HG03575 (cell line): ENCODE results near the gene MPP3.

ENCODE experiments used
- ATAC-seq: cut with Tn5 transposase; IDR thresholded peaks from one replicate; pipeline ENCODE4 v1.9.1; 2021; ENCODE audit not compliant: unreplicated experiment, insufficient number of reproducible peaks, low FRiP score; ENCODE audit errors: extremely low read depth

The MPP3 gene

DNA sequence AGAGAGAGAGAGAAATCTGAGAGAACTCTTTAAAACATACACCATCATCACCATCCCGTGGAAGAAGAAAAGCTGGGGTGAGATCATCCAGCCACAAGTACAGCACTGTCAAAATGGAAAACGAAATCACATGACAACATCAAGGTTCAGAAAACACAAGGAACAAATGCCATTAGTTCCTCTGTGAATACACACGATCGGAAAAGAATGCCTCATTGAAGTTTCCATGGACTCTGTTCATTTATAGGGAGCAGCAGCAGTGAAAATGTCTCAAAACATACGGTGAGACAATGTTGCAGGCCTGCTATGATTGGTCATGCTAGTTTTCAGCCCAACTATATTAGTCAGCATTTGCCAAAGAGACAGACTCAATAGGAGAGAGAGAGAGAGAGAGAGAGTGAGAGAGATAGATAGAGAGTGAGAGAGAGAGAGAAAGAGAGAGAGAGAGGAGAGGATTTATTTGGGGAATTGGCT is 48.3 kb downstream of the MPP3 start:
- ATAC-seq, result no peak

DNA sequence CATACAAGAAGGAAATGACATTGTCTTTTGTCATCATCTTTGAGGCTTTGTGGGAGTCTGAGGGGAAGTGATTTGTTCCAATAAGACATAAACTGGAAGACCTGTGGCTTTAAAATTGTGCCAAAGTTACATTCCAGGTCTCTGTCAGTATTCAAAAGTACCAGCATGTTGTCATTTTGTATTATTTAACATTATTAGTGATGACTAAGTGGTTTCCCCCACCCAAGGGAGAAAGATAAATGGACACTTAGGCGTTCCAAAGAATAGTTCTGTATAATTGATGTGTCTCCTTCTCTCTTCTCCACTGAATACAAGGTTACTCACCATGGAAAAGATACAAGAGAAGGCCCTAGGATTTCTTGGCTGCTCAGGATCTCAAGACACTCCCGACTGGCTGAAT is 48.9 kb downstream of the MPP3 start:
- no peak for ATAC-seq

DNA sequence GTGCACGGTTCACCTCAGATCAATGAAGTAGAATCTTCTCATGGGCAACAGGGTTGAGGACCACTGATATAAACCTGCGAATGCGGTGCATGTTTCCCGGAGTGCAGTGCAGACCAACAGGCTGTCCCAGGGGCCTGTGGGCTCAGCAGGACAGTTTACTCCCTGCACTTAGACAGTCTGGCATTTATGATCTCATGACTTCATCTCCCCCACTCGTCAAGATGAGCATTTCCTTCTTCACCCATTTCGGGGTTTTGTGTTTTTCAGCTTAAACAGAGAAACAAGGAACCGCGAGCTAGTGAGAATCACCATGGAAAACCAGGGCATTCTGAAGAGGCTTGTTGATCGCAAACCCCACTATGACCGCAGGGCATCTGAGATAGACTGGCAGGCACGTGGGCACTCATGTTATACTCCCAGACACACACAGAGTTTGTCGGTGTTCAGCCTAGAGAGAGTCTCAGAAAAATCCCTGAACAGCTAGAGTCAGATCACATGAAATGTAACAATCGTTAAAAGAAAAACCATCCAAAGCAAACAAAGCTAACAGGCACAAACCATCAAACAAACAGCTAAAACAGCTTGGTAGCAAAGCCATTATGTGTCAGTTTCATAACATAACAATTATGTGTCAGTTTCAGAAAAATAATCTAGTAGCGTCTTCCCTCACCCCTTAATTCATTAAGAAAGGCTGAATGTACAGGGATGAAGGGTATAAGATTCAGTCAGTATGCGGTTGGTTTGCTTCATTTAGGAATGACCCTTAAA is 49.8 kb downstream of the MPP3 start:
- ATAC-seq, result no peak

DNA sequence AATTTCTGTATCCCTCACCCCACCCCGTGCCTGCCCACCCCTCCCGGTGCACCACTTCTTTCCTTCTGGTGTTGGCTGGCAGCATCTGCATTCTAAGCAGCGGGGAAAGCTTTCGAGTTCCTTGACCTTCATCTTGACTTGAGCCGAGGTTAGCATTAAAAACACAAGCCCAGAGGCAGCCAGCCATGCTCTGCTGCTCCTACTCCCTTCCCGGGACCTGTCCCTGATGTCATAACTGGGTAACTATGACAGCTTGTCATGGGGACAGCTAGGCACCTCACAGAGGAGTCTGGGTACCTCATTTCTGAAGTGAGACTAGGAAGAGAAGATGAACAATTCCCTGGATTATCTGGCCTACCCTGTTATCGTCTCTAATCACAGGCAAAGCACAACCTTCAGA is 52.8 kb downstream of the MPP3 start, which contains the start of gene CFAP97D1:
CFAP97D1 (plus strand) TSS at position 301 of the 400 bp plus-strand sequence; CDS start at position 329, 28 bp downstream.
- no peak for ATAC-seq

DNA sequence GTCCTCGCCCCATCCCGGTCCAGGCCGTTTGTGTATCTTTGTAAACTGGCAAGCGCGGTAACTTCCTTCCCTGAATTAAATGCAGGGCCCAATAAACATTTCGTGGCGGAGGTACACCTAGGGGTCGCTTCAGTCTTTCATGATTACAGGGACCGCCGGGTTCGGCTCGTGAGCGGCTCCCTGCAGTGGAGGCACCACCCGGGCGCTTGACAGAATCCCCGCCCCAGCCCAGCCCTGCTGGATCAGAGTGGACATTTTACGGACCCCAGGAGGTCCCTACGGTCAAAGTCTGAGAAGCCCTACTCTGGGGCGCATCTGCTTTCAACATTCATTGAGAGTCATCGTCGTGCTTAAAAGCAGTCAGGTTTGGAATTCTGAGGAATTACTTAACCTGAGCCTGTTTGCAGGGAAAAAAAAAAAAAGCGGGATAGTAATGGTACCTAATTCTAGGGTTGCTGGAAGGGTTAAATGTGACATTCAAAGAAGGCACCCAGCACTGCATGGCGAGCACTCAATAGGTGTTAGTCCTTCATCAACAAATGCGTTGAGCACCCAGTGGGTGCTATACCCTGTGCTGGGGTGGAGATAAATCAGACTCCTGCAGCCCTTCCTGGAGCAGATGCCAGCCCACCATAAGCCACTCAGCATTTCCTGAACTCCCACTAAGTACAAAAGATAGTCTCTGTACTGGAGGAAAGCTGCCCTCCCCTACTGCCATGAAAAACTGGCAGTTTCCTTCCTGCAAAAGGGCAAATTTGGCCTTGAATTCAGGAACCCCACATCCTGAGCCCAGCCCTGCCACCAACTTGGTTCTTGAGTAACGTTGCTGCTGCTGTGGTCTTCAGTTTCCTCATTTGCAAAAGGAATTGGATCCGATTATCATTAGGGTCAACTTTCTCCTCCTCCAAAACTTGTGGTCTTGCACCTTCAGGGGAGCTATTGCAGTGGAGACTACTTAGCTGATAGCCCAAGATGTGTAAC is 53.5 kb downstream of the MPP3 start:
- no peak for ATAC-seq

DNA sequence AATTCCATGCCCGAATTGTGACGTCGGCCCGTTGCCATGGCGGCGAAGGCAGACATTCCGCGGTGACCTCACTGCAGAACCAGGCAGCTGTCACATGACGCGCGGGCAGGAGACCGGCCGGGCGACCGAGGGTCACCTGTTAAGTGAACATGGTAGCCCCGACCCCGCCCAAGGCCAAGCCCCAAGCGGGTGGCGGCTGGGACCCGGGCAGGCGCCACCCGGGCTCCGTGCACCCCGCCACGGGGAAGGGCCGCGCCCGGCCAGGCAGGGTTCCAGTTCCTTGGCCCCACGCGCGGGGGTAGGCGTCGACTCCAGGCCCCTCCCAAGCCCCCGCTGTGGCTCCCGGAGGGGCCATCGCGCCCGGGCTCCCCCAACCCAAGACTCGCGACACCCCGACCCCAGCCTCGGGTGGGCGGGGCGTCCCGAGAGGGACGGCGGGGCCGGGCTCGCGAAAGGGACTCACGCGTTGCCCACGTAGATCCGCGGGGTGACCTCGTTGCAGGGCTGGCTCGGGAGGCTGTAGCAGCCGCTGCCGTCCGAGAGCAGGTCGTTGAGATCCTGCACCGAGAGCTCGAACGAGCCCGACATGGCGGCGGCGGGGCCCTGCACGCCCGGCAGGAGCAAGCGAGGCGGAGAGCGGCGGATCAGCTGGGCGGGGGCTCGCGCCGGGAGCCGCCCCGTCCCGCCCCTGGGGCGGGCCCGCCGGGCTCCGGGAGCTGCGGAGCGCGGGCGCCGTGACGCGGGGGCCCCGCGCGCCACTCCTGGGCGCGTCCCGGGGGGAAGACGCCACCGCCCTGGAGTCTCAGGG is 54.4 kb downstream of the MPP3 start, which contains the start of gene DUSP3:
DUSP3 (minus strand) TSS at position 641 of the 808 bp plus-strand sequence; CDS start at position 588, 53 bp downstream.
- ATAC-seq, result no peak

DNA sequence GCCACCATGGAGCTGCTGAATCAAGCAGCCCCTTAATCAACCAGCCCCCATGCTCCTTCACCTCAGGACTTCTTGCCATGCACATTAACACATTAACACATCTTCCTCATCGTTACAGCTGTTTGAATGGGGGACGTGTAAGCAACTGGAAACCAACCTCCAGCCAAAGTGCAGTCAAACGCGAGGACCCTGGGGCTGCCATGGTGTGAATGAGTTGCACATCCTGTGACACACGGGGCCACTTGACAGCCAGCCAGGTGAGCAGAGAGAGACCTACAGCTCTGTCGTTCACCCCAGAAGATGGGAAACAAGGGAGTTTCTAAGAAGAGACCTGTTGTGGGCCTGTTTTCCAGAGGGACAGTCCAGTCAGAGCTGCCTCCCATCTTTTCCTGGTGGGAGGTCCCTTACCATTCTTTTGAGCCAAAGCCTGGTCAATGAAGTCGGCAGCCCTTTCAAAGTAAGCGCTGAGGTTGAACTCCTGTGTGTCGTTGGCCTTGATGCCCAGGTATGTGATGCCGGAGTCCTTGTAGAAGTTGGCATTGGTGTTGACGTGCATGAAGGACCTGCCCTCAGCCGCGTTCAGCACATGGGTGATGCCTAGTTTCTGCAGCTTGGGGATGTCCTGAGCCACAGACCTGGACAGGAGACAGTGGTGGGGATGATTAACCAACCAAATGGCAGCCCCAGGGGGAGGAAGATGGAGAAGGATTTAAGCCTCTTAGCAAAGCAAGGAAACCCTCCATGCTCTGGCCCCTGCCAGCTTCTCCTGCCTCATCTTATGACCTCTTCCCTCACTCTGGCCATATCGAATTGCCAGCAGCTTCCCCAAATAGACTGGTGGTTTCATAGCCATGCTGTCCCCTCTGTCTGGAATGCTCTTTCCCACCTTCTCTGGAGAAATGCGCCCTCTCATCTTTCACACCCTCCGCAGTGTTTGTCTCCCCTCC is 58.4 kb downstream of the MPP3 start:
- ATAC-seq, result no peak

DNA sequence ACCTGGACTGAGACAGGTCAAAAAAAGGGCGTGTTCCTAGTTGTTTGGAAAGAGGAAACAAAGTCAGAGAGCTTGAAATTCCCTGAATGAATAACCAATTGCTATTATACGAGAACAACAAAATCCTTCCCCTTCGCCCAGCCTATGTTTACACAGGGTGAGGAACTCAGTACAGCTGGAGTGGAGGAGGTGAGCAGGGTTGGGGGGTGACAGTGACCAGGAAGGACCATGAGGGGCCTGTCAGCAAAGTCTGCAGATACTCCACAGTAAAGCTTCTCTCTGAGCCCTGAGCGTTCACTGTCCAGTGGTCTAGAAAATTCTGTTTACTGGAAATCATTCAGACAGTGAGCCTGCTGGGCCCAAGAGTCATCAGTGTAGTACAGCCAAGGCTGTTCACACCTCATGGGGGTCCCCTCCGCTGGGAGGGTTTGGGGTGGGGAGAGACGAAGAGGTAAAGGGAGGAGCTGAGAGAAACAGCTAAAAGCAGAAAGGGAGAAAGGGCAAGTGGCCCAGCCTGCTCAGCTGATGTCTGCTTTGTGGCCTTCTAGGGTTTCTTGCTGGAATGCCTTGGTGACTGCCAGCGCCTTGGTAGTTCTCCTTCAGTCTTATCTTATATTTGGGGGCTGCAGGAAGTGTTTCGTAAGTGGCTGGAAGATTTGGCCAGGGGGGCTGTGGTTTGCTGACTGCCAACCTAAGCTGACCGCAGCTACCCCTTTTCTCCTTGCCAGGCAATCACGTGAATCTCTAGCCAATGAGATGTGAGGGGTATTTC is 59.9 kb downstream of the MPP3 start:
- ATAC-seq, result no peak

DNA sequence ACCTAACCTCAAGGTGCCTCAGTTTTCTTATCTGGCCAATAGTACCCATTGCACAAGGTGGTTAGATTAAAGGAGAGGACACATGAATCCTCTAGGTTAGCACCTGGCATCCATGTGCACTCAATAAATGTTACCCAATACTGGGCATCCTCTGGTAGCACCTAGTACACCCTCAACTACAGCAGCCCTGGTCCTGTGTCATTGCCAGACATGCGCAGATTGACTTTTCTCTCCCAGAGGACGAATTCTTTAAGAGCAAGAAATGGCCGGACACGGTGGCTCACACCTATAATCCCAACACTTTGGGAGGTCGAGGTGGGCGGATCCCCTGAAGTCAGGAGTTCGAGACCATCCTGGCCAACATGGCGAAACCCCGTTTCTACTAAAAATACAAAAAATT is 61.5 kb downstream of the MPP3 start:
- ATAC-seq, result no peak

DNA sequence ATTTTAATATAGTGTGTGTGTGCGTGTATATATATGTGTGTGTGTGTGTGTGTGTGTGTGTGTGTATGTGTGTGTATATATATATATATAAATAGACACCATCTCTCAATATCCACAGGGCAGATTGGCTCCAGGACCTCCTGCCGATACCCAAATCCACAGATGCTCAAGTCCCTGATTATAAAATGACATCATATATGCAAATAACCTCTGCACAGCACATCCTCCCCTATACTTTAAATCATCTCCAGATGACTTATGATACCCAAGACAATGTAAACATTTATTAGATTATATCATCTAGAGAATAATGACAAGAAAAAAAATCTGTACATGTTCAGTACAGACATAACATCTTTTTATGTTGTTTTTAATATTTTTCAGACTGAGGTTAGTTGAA is 62.0 kb downstream of the MPP3 start:
- ATAC-seq, result no peak

DNA sequence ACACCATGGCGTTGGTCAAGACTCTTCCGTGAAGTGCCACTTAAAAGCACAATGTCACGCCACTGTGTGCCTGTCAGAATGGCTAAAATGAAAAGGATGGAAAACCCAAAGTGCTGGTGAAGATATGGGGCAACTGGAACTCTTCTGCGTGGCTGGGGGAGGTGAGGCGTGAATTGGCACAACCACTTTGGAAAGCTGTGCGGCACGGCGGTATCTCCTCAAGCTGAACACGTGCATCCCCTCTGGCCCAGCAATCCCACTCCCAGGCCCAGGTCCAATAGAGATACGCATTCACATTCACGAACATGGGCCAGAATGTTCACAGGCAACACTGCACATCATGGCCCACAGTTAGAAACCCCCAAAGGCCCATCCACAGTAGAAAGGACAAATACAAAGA is 63.1 kb downstream of the MPP3 start:
- ATAC-seq, result no peak

DNA sequence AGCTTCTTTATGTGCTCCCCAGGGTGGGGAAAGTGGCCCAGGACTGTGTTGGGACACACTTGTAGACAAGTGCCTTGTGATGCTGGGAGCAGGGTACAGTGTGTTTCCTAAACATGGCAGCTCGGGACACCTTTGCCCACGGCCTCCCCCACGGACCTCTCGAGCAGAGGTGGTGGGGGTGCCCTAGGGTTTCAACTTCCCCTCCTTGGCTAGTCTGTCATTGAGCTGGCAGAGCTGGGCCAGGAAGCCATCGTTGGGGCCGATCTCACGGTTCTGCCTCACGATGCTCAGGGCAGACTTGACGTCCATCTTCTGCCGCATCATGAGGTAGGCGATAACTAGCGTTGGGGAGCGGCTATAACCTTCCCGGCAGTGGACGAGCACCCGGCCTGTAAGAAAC is 63.5 kb downstream of the MPP3 start:
- ATAC-seq, result no peak

DNA sequence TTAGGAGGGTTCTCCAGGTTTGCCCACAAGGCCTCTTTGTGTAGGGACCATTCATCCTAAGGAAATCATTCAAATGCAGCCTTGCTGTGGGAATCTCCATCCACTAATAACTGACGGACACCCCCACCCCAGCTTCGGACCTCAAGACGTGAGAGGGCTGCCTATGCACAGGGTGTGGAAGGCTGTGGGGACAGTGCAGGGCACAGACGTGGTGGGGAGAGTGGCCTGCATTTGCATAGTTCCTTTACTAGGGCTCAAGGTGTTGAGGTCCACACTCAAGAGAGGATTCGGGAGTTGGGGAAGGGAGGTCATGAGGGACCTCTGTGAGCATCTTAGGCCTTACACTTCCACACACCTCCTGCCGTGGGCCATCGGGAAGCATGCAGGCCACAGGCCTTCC is 64.0 kb downstream of the MPP3 start:
- ATAC-seq, result no peak

DNA sequence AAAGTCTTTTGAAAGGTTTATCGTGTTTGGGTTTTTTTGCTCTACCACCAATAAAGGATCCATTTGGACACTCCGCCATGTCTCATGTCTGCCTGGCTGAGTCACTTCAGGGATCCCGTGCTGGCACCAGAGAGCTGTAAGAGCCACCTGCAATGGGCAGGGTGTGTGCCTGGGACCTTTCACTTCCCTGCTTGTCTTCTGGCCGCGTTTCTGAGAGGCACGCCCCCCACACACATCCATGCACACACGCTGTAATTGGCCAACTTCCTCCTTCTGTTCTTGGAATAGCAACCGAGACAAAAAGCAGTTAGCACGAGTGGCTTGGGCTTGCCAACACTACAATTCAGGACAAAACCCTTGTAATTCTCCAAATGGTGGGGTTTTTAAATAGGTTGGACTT is 64.6 kb downstream of the MPP3 start:
- no peak for ATAC-seq

DNA sequence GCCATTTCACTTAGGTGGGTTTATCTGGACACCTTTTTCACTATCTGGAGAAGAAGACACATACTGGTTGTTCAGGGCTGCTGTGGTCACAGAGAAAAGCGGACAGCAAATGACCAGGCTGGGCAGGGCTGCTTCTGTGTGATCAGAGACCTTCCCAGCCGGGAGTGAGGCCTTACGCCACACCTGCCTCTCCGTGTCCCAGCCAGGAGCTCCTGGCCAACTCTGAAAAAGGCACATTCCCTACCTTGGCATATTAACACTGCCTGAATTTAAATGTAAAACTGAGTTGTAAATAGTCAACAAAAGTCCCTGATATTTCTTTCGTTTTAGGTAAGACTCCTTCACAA is 65.3 kb downstream of the MPP3 start:
- no peak for ATAC-seq

DNA sequence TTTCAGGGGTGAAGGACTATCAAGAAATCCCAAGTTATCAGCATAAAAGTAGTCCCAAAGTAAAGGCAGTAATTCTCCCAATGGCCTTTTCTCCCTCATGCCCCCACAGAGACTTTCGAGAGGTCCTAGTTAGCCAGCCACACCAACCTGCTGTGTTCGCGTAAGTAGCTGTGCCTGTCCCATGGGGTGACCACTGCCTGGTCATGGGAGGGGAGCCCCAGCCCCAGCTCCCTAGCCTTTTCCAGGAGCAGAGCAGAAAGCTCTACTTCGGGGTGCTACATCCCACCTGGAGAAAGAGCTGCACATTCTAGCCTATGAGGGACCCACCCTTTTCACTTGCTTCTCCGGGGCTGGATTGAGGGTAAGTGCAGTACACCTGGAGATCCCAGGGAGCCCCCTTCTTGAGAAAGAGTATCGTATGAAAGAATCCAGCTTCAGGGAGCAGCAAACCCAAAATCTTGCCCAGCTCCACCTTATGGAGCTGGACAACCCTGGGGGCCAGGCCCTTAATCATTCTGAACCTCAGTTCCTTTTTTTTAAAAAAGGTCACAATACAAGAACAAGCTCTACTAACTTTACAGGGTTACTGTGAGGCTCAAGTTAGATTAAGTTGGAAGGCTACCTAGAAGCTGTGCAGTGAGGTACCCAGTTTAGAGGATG is 65.8 kb downstream of the MPP3 start:
- no peak for ATAC-seq
